ENCODE measurements around the gene ROCK2. TPM values are rescaled to one million over a fixed set of nuclear protein-coding genes. Genes with fewer than 3 reads are reported as not detected.

ROCK2 gene
- total and polyA plus RNA-seq, 9 of the 15 experiments (the other 6 are each of a cell fraction or from before 2014, with no cell fraction given): 4.9 to 30.6 (median 14.3) TPM

GRCh38 chr2:11281186-11281585 lies 63.2 kb downstream of the ROCK2 start:
- Histone ChIP-seq H3K9me1 (ENCODE audit: control insufficient read depth, insufficient read depth, low read length) (no peaks in the 10 kb centered on the region), H3K4me3 (no peak overlapping the region), H3K4me2 (ENCODE audit: insufficient read depth, low read length) (no peak overlapping the region), H2AFZ (ENCODE audit: low read depth, low read length) (no peak overlapping the region), H3K4me1 (replicated peaks in 1 of 2; ENCODE audit: control insufficient read depth in 2 of 2, insufficient read depth in 2 of 2, low read length in 2 of 2) (peaks cover 6 to 8% of the 10 kb centered on the region in 2 experiments; a peak in 3 of 5 replicates), H3K9ac (ENCODE audit: insufficient read depth in 1 of 2, low read depth in 2 of 2, low read length in 2 of 2) (no peak overlapping the region), H3K27ac (ENCODE audit: extremely low read depth, low read depth, low read length) (no peak overlapping the region), H3K27me3 (ENCODE audit: control insufficient read depth in 2 of 2, insufficient read depth in 2 of 2, low read length in 2 of 2) (no peaks in the 10 kb centered on the region), H3K79me2 (ENCODE audit: control insufficient read depth, insufficient read depth, low read length) (peaks cover 13% of the 10 kb centered on the region), H3K9me3 (replicated peaks; ENCODE audit: control insufficient read depth, insufficient read depth, low read depth, low read length) (no peaks in the 10 kb centered on the region; the same call in 1 of the 2 replicates), H4K20me1 (replicated peaks; ENCODE audit: control insufficient read depth, insufficient read depth, low read length) (no peaks in the 10 kb centered on the region), H3K36me3 (ENCODE audit: control insufficient read depth, insufficient read depth, low read length) (peaks cover 30% of the 10 kb centered on the region)
- ATAC-seq (no peak), FAIRE-seq (no peak), DNase-seq (ENCODE audit: extremely low read depth in 1 of 4, low spot score in 3 of 4) (no peak)
- intact Hi-C loops (cut with micrococcal nuclease): no loop called here
- CTCF ChIA-PET (ENCODE audit: low intra/inter-chr PET ratio): no interaction called here
- in situ Hi-C loops (cut with MboI): no loop called here
- POLR2A ChIA-PET: no interaction called here
- 71% methylated on average over 3 of the region's 3 CpGs for WGBS (ENCODE audit: insufficient coverage, low coverage, missing lambda C conversion rate)
- no TSS peak for BruUV-seq (replicated peaks)
- TF ChIP-seq ZC3H4 (CRISPR knock-in tag; IDR thresholded peaks at IDR 0.05; ENCODE audit: borderline replicate concordance): no peak
- TF ChIP-seq CCAR2 (IDR thresholded peaks at IDR 0.05; ENCODE audit: low read depth, low read length): no peak
- TF ChIP-seq MLX (CRISPR knock-in tag; conservative IDR thresholded peaks at IDR 0.05): no peak
- TF ChIP-seq FIP1L1 (IDR thresholded peaks at IDR 0.05; ENCODE audit: low read depth, low read length, poor library complexity, severe bottlenecking): no peak
- TF ChIP-seq MBD1 (CRISPR knock-in tag; IDR thresholded peaks at IDR 0.05): no peak
- no peak for TF ChIP-seq ZNF436 (CRISPR knock-in tag; IDR thresholded peaks at IDR 0.05)
- no peak for TF ChIP-seq HDGF (IDR thresholded peaks at IDR 0.05)
- no peak for TF ChIP-seq DIDO1 (tag; IDR thresholded peaks at IDR 0.05; ENCODE audit: low read depth)
- no peak for TF ChIP-seq CUX1 (CRISPR knock-in tag; IDR thresholded peaks at IDR 0.05)
- TF ChIP-seq NBN (IDR thresholded peaks at IDR 0.05; ENCODE audit: low read depth): no peak
- no peak for TF ChIP-seq DDX20 (tag; IDR thresholded peaks at IDR 0.05; ENCODE audit: low read depth)
- TF ChIP-seq HSF4 (CRISPR knock-in tag; IDR thresholded peaks at IDR 0.05; ENCODE audit: borderline replicate concordance): no peak
- no peak for TF ChIP-seq KLF1 (tag; IDR thresholded peaks at IDR 0.05)
- no peak for TF ChIP-seq ZNF778 (CRISPR knock-in tag; IDR thresholded peaks at IDR 0.05)
- no peak for TF ChIP-seq COPS2 (conservative IDR thresholded peaks at IDR 0.05)
- no peak for TF ChIP-seq ZC3H11A (IDR thresholded peaks at IDR 0.05; ENCODE audit: low read depth, low read length)
- TF ChIP-seq TSC22D4 (tag; IDR thresholded peaks at IDR 0.05): no peak
- TF ChIP-seq NFE2 (IDR thresholded peaks at IDR 0.05; ENCODE audit: low read depth): no peak
